ENCODE data around the gene PROZ. TPM values are rescaled to one million over a fixed set of nuclear protein-coding genes. Genes with fewer than 3 reads are reported as not detected.

The PROZ gene
- total and polyA plus RNA-seq, 2 donors (not counting 1 experiment from before 2014, with no cell fraction given) = not detected

- H2AFZ ChIP-seq (ENCODE audit: insufficient read depth, low read depth, low read length, poor library complexity, severe bottlenecking) = no peak overlapping the region
- intact Hi-C loops (cut with micrococcal nuclease) = no loop called here
- peaks cover 9% of the 10 kb centered on the region for H3K4me1 Mint-ChIP-seq
- H3K4me1 ChIP-seq (ENCODE audit: control insufficient read depth in 2 of 2, insufficient read depth in 2 of 2, low read length in 2 of 2) = peaks cover 0 to 5% of the 10 kb centered on the region in 2 donors
- CTCF ChIA-PET = no interaction called here
- no peaks in the 10 kb centered on the region for H4K20me1 ChIP-seq (ENCODE audit: control insufficient read depth, insufficient read depth, low read length, poor library complexity, severe bottlenecking)
- no peaks in the 10 kb centered on the region for H3K27me3 Mint-ChIP-seq
- ATAC-seq (ENCODE audit: low read depth) (no peak), DNase-seq (no peak)
- no peak overlapping the region for H3K9ac ChIP-seq (ENCODE audit: low read length)
- POLR2A ChIA-PET = no interaction called here
- no peaks in the 10 kb centered on the region for H3K79me2 ChIP-seq (ENCODE audit: control insufficient read depth, insufficient read depth, low read length)
- H3K4me2 ChIP-seq (replicated peaks; ENCODE audit: low read depth, low read length, poor library complexity, severe bottlenecking) = no peak overlapping the region
- no peak for TF ChIP-seq EZH2 (IDR thresholded peaks at IDR 0.05; ENCODE audit: borderline replicate concordance, insufficient read depth, low read depth, low read length, poor library complexity, severe bottlenecking)
- no peak for TF ChIP-seq CTCF (IDR thresholded peaks at IDR 0.05)
- peaks cover 0 to 5% (median 0%) of the 10 kb centered on the region in 4 experiments for H3K27me3 ChIP-seq (replicated peaks in 1 of 4; ENCODE audit: control extremely low read depth in 1 of 4, control insufficient read depth in 3 of 4, insufficient read depth in 4 of 4, low read length in 3 of 4)
- no peak overlapping the region for H3K27ac Mint-ChIP-seq
- no peaks in the 10 kb centered on the region for H3K9me3 Mint-ChIP-seq (ENCODE audit: insufficient read depth)
- peaks cover 0 to 3% (median 0%) of the 10 kb centered on the region in 3 donors for H3K9me3 ChIP-seq (ENCODE audit: control extremely low read depth in 1 of 3, control insufficient read depth in 2 of 3, insufficient read depth in 1 of 3, low read length in 2 of 3)
- WGBS (ENCODE audit: insufficient coverage) = no CpG with 5 or more reads among the region's 10 CpGs
- no peak overlapping the region for H3K4me3 Mint-ChIP-seq
- H3K4me3 ChIP-seq (ENCODE audit: control extremely low read depth in 1 of 5, extremely low read depth in 1 of 5, insufficient read depth in 1 of 5, low read depth in 2 of 5, low read length in 4 of 5) = no peak overlapping the region
- peaks cover 0 to 5% of the 10 kb centered on the region in 2 experiments for H3K36me3 ChIP-seq (replicated peaks in 1 of 2; ENCODE audit: control extremely low read depth in 1 of 2, control insufficient read depth in 1 of 2, extremely low read depth in 1 of 2, insufficient read depth in 2 of 2, low read length in 1 of 2)
- no peak overlapping the region for H3K27ac ChIP-seq (ENCODE audit: low read length in 2 of 2)
Measured at GRCh38 chr13:113167155-113167554, 8.7 kb downstream of the PROZ start.

GRCh38 chr13:113167575-113167974 lies 9.1 kb downstream of the PROZ start:
- Histone ChIP-seq H3K36me3 (replicated peaks in 1 of 2; ENCODE audit: control extremely low read depth in 1 of 2, control insufficient read depth in 1 of 2, extremely low read depth in 1 of 2, insufficient read depth in 2 of 2, low read length in 1 of 2) (peaks cover 0 to 7% of the 10 kb centered on the region in 2 experiments), H3K27ac (ENCODE audit: low read length in 2 of 2) (no peak overlapping the region), H4K20me1 (ENCODE audit: control insufficient read depth, insufficient read depth, low read length, poor library complexity, severe bottlenecking) (no peaks in the 10 kb centered on the region), H3K9me3 (ENCODE audit: control extremely low read depth in 1 of 3, control insufficient read depth in 2 of 3, insufficient read depth in 1 of 3, low read length in 2 of 3) (peaks cover 0 to 3% (median 0%) of the 10 kb centered on the region in 3 donors), H3K4me2 (replicated peaks; ENCODE audit: low read depth, low read length, poor library complexity, severe bottlenecking) (no peak overlapping the region), H3K4me3 (ENCODE audit: control extremely low read depth in 1 of 5, extremely low read depth in 1 of 5, insufficient read depth in 1 of 5, low read depth in 2 of 5, low read length in 4 of 5) (no peak overlapping the region), H3K27me3 (replicated peaks in 1 of 4; ENCODE audit: control extremely low read depth in 1 of 4, control insufficient read depth in 3 of 4, insufficient read depth in 4 of 4, low read length in 3 of 4) (peaks cover 0 to 5% (median 0%) of the 10 kb centered on the region in 4 experiments), H2AFZ (ENCODE audit: insufficient read depth, low read depth, low read length, poor library complexity, severe bottlenecking) (no peak overlapping the region), H3K79me2 (ENCODE audit: control insufficient read depth, insufficient read depth, low read length) (no peaks in the 10 kb centered on the region), H3K4me1 (ENCODE audit: control insufficient read depth in 2 of 2, insufficient read depth in 2 of 2, low read length in 2 of 2) (peaks cover 0 to 5% of the 10 kb centered on the region in 2 donors), H3K9ac (ENCODE audit: low read length) (no peak overlapping the region)
- CTCF ChIA-PET = no interaction called here
- no peak for ATAC-seq (ENCODE audit: low read depth)
- no CpG with 5 or more reads among the region's 3 CpGs for WGBS (ENCODE audit: insufficient coverage)
- Mint-ChIP-seq H3K4me1 (peaks cover 9% of the 10 kb centered on the region), H3K4me3 (no peak overlapping the region), H3K27ac (no peak overlapping the region), H3K9me3 (ENCODE audit: insufficient read depth) (no peaks in the 10 kb centered on the region), H3K27me3 (no peaks in the 10 kb centered on the region)
- no peak for DNase-seq
- no peak for TF ChIP-seq EZH2 (IDR thresholded peaks at IDR 0.05; ENCODE audit: borderline replicate concordance, insufficient read depth, low read depth, low read length, poor library complexity, severe bottlenecking)
- TF ChIP-seq CTCF (IDR thresholded peaks at IDR 0.05) = no peak
- intact Hi-C loops (cut with micrococcal nuclease) = no loop called here
- POLR2A ChIA-PET = no interaction called here
